SH-SY5Y (cell line): ENCODE measurements around the gene GPC1.

ENCODE experiments used
- GATA2 ChIP-seq: IDR thresholded peaks from 2 replicates; pipeline ENCODE4 v1.6.1; 2011; ENCODE audit warnings: mild to moderate bottlenecking, low read depth, low read length
- GATA3 ChIP-seq: IDR thresholded peaks from 2 replicates; pipeline ENCODE4 v1.6.1; 2011; ENCODE audit warnings: low read depth, mild to moderate bottlenecking, low read length, moderate library complexity

GRCh38 chr2:240460253-240460711, 24.8 kb downstream of the GPC1 start:
- TF ChIP-seq GATA2 = no peak
- no peak for TF ChIP-seq GATA3
